A673 (cell line): ENCODE measurements around the gene MSH2. TPM values are rescaled to one million over a fixed set of nuclear protein-coding genes. Genes with fewer than 3 reads are reported as not detected.
A peak's percentile ranks its signal among the peaks of the same experiment; 100 is the strongest.

Experiments used
- BruUV-seq: library from RNA; stranded (reverse); fragments of 400-500 nt; replicated peaks from 2 replicates; lab custom pipeline; 2021; lab: Mats Ljungman, UMichigan
- CTCF ChIA-PET: fragments of 300-600 bp; sonication (Branson Sonifier 250); formaldehyde crosslinking; loops from one replicate; lab custom pipeline; 2022; ENCODE audit warnings: antibody characterized with exemption; lab: Charles Lee
- POLR2A ChIA-PET: fragments of 300-600 bp; sonication (Branson Sonifier 250); formaldehyde crosslinking; loops from one replicate; lab custom pipeline; 2022; ENCODE audit warnings: antibody characterized with exemption; ENCODE audit not compliant: low non-redundant PET; lab: Charles Lee
- DNase-seq: peaks from one replicate; pipeline ENCODE4 v3.0.0-alpha.2; 2015; ENCODE audit warnings: low spot score
- H3K27ac ChIP-seq: fragments of 200-600 bp; sonication (generic); 2 replicates; pipeline ENCODE4 v1.5.1; 2016; ENCODE audit warnings: mixed run types, low read depth, mild to moderate bottlenecking, mixed read lengths, antibody characterized with exemption, low read length; ENCODE audit not compliant: poor library complexity, severe bottlenecking
- H3K27me3 ChIP-seq: fragments of 200-600 bp; sonication (generic); replicated peaks from 2 replicates; pipeline ENCODE4 v1.6.1; 2017; ENCODE audit warnings: mixed run types, low read depth, mild to moderate bottlenecking, mixed read lengths, antibody characterized with exemption, low read length; ENCODE audit not compliant: insufficient read depth, poor library complexity
- H3K36me3 ChIP-seq: fragments of 200-600 bp; sonication (generic); 2 replicates; pipeline ENCODE4 v1.6.1; 2016; ENCODE audit warnings: mixed run types, mild to moderate bottlenecking, mixed read lengths, antibody characterized with exemption, low read length; ENCODE audit not compliant: insufficient read depth, poor library complexity, severe bottlenecking
- H3K4me1 ChIP-seq: fragments of 200-600 bp; sonication (generic); 2 replicates; pipeline ENCODE4 v1.6.1; 2017; ENCODE audit warnings: mixed run types, mild to moderate bottlenecking, mixed read lengths, antibody characterized with exemption, low read length; ENCODE audit not compliant: insufficient read depth, poor library complexity, severe bottlenecking
- H3K4me3 ChIP-seq: fragments of 200-600 bp; sonication (generic); 2 replicates; pipeline ENCODE4 v1.5.1; 2016; ENCODE audit warnings: low read depth, mixed run types, mild to moderate bottlenecking, mixed read lengths, low read length; ENCODE audit not compliant: poor library complexity, severe bottlenecking
- H3K9me3 ChIP-seq: fragments of 200-600 bp; sonication (generic); 2 replicates; pipeline ENCODE4 v1.6.1; 2016; ENCODE audit warnings: mixed run types, low read depth, mild to moderate bottlenecking, mixed read lengths, antibody characterized with exemption, low read length; ENCODE audit not compliant: poor library complexity, severe bottlenecking
- CTCF ChIP-seq: fragments of 300-800, 200-600 bp; sonication (generic); conservative IDR thresholded peaks from 2 replicates; pipeline ENCODE4 v1.5.1; 2017; ENCODE audit warnings: low read depth, mild to moderate bottlenecking, antibody characterized with exemption, low read length, moderate library complexity, mixed read lengths
- EZH2 ChIP-seq: fragments of 200-600 bp; sonication (generic); IDR thresholded peaks from 2 replicates; pipeline ENCODE4 v1.6.1; 2017; ENCODE audit warnings: borderline replicate concordance, low read depth, mild to moderate bottlenecking, mixed read lengths, antibody characterized with exemption, low read length; ENCODE audit not compliant: poor library complexity, severe bottlenecking
- intact Hi-C: fragments of 100-400 bp; cut with micrococcal nuclease; formaldehyde crosslinking; loops from one replicate; pipeline ENCODE4 v1.10.0; 2022; ENCODE audit not compliant: unreplicated experiment
- total RNA-seq: library from RNA; stranded (reverse); gene quantifications from 2 replicates; pipeline ENCODE4 v1.2.3, GENCODE V29; 2021

MSH2 gene
- total RNA-seq, 1 experiment from 2014 or later = 83.7 TPM

GRCh38 chr2:47520825-47521665 lies 118.1 kb downstream of the MSH2 start:
- peak; percentile 60 for DNase-seq
- POLR2A ChIA-PET = no interaction called here
- TF ChIP-seq EZH2 (no peak), CTCF (peak; percentile 40)
- Histone ChIP-seq H3K4me3 (peak overlapping the region; percentile 43), H3K36me3 (no peaks in the 10 kb centered on the region), H3K9me3 (no peaks in the 10 kb centered on the region), H3K27me3 (no peaks in the 10 kb centered on the region), H3K27ac (no peak overlapping the region), H3K4me1 (peaks cover 9% of the 10 kb centered on the region)
- BruUV-seq = no TSS peak
- intact Hi-C loops = no loop called here
- CTCF ChIA-PET = no interaction called here

- POLR2A ChIA-PET = no interaction called here
- H3K9me3 ChIP-seq = no peaks in the 10 kb centered on the region
- H3K27ac ChIP-seq = no peak overlapping the region
- H3K36me3 ChIP-seq = no peaks in the 10 kb centered on the region
- no TSS peak for BruUV-seq
- intact Hi-C loops = no loop called here
- TF ChIP-seq CTCF (no peak), EZH2 (no peak)
- H3K27me3 ChIP-seq = no peaks in the 10 kb centered on the region
- peaks cover 9% of the 10 kb centered on the region for H3K4me1 ChIP-seq
- CTCF ChIA-PET = no interaction called here
- no peak for DNase-seq
- peak overlapping the region; percentile 43 for H3K4me3 ChIP-seq
These were observed 118.8 kb downstream of the MSH2 start for GRCh38 chr2:47521666-47522285.

- intact Hi-C loops = no loop called here
- H3K36me3 ChIP-seq = no peaks in the 10 kb centered on the region
These were observed 122.2 kb downstream of the MSH2 start for GRCh38 chr2:47525167-47525566.

More at GRCh38 chr2:47525167-47525566, 122.2 kb downstream of the MSH2 start:
- Histone ChIP-seq H3K4me3 (no peak overlapping the region), H3K4me1 (peaks cover 6% of the 10 kb centered on the region), H3K27me3 (no peaks in the 10 kb centered on the region), H3K27ac (no peak overlapping the region), H3K9me3 (no peaks in the 10 kb centered on the region)
- DNase-seq = no peak
- no TSS peak for BruUV-seq
- POLR2A ChIA-PET = no interaction called here
- CTCF ChIA-PET = no interaction called here
- TF ChIP-seq EZH2 = no peak
- TF ChIP-seq CTCF = no peak
